HG03460 (cell line): ENCODE measurements around the gene PGAM1.
"Not testable (repeated sequence)": the region's sequence is repeated elsewhere in the genome, so short reads cannot be mapped to it uniquely, and the experiment has no call there.

Experiments used
- ATAC-seq: cut with Tn5 transposase; IDR thresholded peaks from one replicate; pipeline ENCODE4 v1.9.1; 2021; ENCODE audit not compliant: unreplicated experiment

The PGAM1 gene

GRCh38 chr10:97425964-97426775 lies at the start of gene PGAM1:
Gene PGAM1, plus strand, starts transcription at chr10:97426191. Its CDS starts 117 bp downstream, at chr10:97426308.
- ATAC-seq: peak; percentile 78

- ATAC-seq: no peak
Observed at GRCh38 chr10:97376413-97376812, 49.6 kb upstream of the PGAM1 start.

- ATAC-seq: no peak
Observed at GRCh38 chr10:97378933-97379921, 46.8 kb upstream of the PGAM1 start.

- no peak for ATAC-seq
Observed at GRCh38 chr10:97380516-97380915, 45.5 kb upstream of the PGAM1 start.

- ATAC-seq: no peak
Observed at GRCh38 chr10:97381626-97382025, 44.4 kb upstream of the PGAM1 start.

GRCh38 chr10:97383159-97383558 lies 42.8 kb upstream of the PGAM1 start:
- no peak for ATAC-seq

- ATAC-seq: no peak
Observed at GRCh38 chr10:97384156-97384555, 41.8 kb upstream of the PGAM1 start.

- ATAC-seq: no peak
Observed at GRCh38 chr10:97384641-97385040, 41.4 kb upstream of the PGAM1 start.

GRCh38 chr10:97385565-97385964 lies 40.4 kb upstream of the PGAM1 start:
- no peak for ATAC-seq

- no peak for ATAC-seq
Observed at GRCh38 chr10:97388152-97388551, 37.8 kb upstream of the PGAM1 start.

- ATAC-seq: no peak
Observed at GRCh38 chr10:97390091-97390490, 35.9 kb upstream of the PGAM1 start.

- no peak for ATAC-seq
Observed at GRCh38 chr10:97393034-97393573, 32.9 kb upstream of the PGAM1 start.

- ATAC-seq: no peak
Observed at GRCh38 chr10:97396056-97396455, 29.9 kb upstream of the PGAM1 start.

GRCh38 chr10:97399843-97400545 lies 26.0 kb upstream of the PGAM1 start:
- ATAC-seq: no peak

GRCh38 chr10:97400665-97401454 lies 25.1 kb upstream of the PGAM1 start, which contains the start of gene RRP12:
Gene RRP12, minus strand, starts transcription at chr10:97401340. Its CDS starts 109 bp downstream, at chr10:97401231.
- peak; percentile 100 for ATAC-seq

- no peak for ATAC-seq
Observed at GRCh38 chr10:97401455-97401919, 24.5 kb upstream of the PGAM1 start.

GRCh38 chr10:97404044-97404443 lies 21.9 kb upstream of the PGAM1 start:
- no peak for ATAC-seq

- ATAC-seq: no peak
Observed at GRCh38 chr10:97406064-97406463, 19.9 kb upstream of the PGAM1 start.

GRCh38 chr10:97406483-97406882 lies 19.5 kb upstream of the PGAM1 start:
- not testable (repeated sequence) for ATAC-seq
